ENCODE data around the gene TRAPPC5. TPM values are rescaled to one million over a fixed set of nuclear protein-coding genes. Genes with fewer than 3 reads are reported as not detected.

TRAPPC5 gene
- total RNA-seq, 1 experiment from 2014 or later = 77.4 TPM

DNA sequence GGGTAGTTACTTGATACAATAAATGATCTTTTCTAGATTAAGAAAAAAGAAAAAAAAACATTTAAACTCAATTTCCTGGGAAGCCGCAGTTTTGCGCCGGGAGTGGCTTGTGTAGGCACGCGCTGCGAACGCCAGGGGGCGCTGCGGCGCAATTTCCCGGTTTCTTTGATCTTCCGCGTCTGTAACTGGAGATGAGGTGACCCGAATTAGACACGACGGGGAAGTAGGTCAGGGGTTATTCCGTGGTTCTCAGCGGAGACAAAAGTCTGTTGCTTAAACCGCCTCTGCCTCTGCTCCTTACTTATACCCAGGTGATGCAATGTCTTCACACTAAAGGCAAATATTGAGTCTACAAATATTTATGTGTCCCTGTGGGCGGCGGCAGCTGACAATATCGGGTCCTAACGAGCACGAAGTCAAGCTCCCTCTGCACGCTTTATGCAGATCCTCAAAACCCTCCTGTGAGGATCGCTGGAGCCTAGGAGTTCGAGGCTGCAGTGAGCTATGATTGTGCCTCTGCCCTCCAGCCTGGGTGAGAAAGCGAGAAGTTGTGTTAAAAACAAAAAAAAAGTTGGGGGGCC, 28.5 kb upstream of the TRAPPC5 start:
- Histone ChIP-seq H2AFZ (ENCODE audit: low read length) (peak overlapping the region; percentile 6), H3K4ac (ENCODE audit: low read depth, low read length) (no peak overlapping the region)

More for the DNA sequence above, 28.5 kb upstream of the TRAPPC5 start:
- no peak overlapping the region for H3K9ac ChIP-seq (ENCODE audit: extremely low read depth, insufficient read length, low read length)
- H2BK12ac ChIP-seq (ENCODE audit: insufficient read length, low read depth, low read length) = no peak overlapping the region
- no peak overlapping the region for H2BK20ac ChIP-seq (ENCODE audit: low read depth, low read length, poor library complexity, severe bottlenecking)
- H2BK15ac ChIP-seq (ENCODE audit: low read depth, low read length) = no peak overlapping the region
- no peaks in the 10 kb centered on the region for H3K36me3 Mint-ChIP-seq (ENCODE audit: insufficient read depth in 1 of 3, low read depth in 3 of 3)
- H3K9me3 ChIP-seq (ENCODE audit: control insufficient read depth, low read depth, low read length) = no peaks in the 10 kb centered on the region
- H3K4me2 ChIP-seq (ENCODE audit: insufficient read depth, insufficient read length, low read length) = peak overlapping the region; percentile 14
- peak overlapping the region in 1 of 2 experiments; percentile 61; a peak in 3 of 5 replicates for H3K4me3 Mint-ChIP-seq
- no peak overlapping the region for H4K5ac ChIP-seq (ENCODE audit: insufficient read length, low read depth, low read length)
- no peak overlapping the region for H2BK5ac ChIP-seq (ENCODE audit: insufficient read length, low read length)
- H3K27ac ChIP-seq (ENCODE audit: insufficient read length, low read depth, low read length) = no peak overlapping the region
- H4K8ac ChIP-seq (replicated peaks; ENCODE audit: insufficient read length, low read depth, low read length) = no peak overlapping the region
- H3K4me1 ChIP-seq (ENCODE audit: insufficient read depth, low read length) = no peaks in the 10 kb centered on the region
- H3K9me3 Mint-ChIP-seq = peaks cover 0 to 3% of the 10 kb centered on the region in 2 experiments; a peak in 2 of 5 replicates
- H3K18ac ChIP-seq (ENCODE audit: insufficient read length, low read depth, low read length) = no peak overlapping the region
- H2BK120ac ChIP-seq (ENCODE audit: low read depth, low read length, poor library complexity, severe bottlenecking) = no peak overlapping the region
- H3K79me2 ChIP-seq (ENCODE audit: insufficient read depth, low read length) = no peaks in the 10 kb centered on the region
- H3K14ac ChIP-seq (ENCODE audit: insufficient read depth, low read length) = no peak overlapping the region
- TF ChIP-seq, protein P1, sequence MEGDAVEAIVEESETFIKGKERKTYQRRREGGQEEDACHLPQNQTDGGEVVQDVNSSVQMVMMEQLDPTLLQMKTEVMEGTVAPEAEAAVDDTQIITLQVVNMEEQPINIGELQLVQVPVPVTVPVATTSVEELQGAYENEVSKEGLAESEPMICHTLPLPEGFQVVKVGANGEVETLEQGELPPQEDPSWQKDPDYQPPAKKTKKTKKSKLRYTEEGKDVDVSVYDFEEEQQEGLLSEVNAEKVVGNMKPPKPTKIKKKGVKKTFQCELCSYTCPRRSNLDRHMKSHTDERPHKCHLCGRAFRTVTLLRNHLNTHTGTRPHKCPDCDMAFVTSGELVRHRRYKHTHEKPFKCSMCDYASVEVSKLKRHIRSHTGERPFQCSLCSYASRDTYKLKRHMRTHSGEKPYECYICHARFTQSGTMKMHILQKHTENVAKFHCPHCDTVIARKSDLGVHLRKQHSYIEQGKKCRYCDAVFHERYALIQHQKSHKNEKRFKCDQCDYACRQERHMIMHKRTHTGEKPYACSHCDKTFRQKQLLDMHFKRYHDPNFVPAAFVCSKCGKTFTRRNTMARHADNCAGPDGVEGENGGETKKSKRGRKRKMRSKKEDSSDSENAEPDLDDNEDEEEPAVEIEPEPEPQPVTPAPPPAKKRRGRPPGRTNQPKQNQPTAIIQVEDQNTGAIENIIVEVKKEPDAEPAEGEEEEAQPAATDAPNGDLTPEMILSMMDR (conservative IDR thresholded peaks at IDR 0.05) = peak; percentile 99
- no CpG with 5 or more reads among the region's 28 CpGs for WGBS (ENCODE audit: extremely low coverage, insufficient read length, low lambda C conversion rate)
- no peak overlapping the region for H2AK5ac ChIP-seq (ENCODE audit: insufficient read length, low read length)
- peak; percentile 83 for DNase-seq
- H4K20me1 ChIP-seq (ENCODE audit: control insufficient read depth, insufficient read depth, insufficient read length) = no peaks in the 10 kb centered on the region
- H3K79me1 ChIP-seq (ENCODE audit: insufficient read depth, low read depth, low read length, poor library complexity, severe bottlenecking) = no peaks in the 10 kb centered on the region
- H3K27me3 ChIP-seq (ENCODE audit: insufficient read depth, low read length) = peaks cover 4% of the 10 kb centered on the region; the same call in 1 of the 2 replicates
- H3K23me2 ChIP-seq (ENCODE audit: insufficient read length, low read depth, low read length, poor library complexity, severe bottlenecking) = no peaks in the 10 kb centered on the region
- no peak overlapping the region for H3K27ac Mint-ChIP-seq
- peaks cover 3 to 4% of the 10 kb centered on the region in 2 experiments for H3K4me1 Mint-ChIP-seq
- H4K91ac ChIP-seq (ENCODE audit: insufficient read length, low read depth, low read length) = no peak overlapping the region
- H3K56ac ChIP-seq (ENCODE audit: insufficient read length, low read depth, low read length) = no peak overlapping the region
- peaks cover 74% of the 10 kb centered on the region for H3K27me3 Mint-ChIP-seq (ENCODE audit: low read depth)
- H3K23ac ChIP-seq (ENCODE audit: insufficient read length, low read depth, low read length) = no peak overlapping the region
- H3T11ph ChIP-seq (ENCODE audit: low read length) = no peak overlapping the region

Data from H9 (cell line).